Osteocyte (in vitro differentiated cells): ENCODE results near the gene FAM20C. TPM values are rescaled to one million over a fixed set of nuclear protein-coding genes. Genes with fewer than 3 reads are reported as not detected.

Source experiments
- DNase-seq: peaks from one replicate; pipeline ENCODE4 v3.0.0; 2021; ENCODE audit warnings: mixed read lengths; ENCODE audit not compliant: unreplicated experiment; ENCODE audit errors: extremely low spot score
- H3K27ac Mint-ChIP-seq: one replicate; pipeline ENCODE4 v1.8.0; 2021; ENCODE audit warnings: mild to moderate bottlenecking, mixed read lengths; ENCODE audit not compliant: unreplicated experiment
- H3K27me3 Mint-ChIP-seq: one replicate; pipeline ENCODE4 v1.8.0; 2021; ENCODE audit warnings: mixed read lengths; ENCODE audit not compliant: unreplicated experiment
- H3K36me3 Mint-ChIP-seq: one replicate; pipeline ENCODE4 v1.8.0; 2021; ENCODE audit warnings: mixed read lengths; ENCODE audit not compliant: unreplicated experiment
- H3K4me1 Mint-ChIP-seq: one replicate; pipeline ENCODE4 v1.8.0; 2021; ENCODE audit warnings: mixed read lengths; ENCODE audit not compliant: unreplicated experiment
- H3K4me3 Mint-ChIP-seq: one replicate; pipeline ENCODE4 v1.8.0; 2021; ENCODE audit warnings: mild to moderate bottlenecking, moderate library complexity, mixed read lengths; ENCODE audit not compliant: unreplicated experiment
- H3K9me3 Mint-ChIP-seq: one replicate; pipeline ENCODE4 v1.8.0; 2021; ENCODE audit warnings: mixed read lengths; ENCODE audit not compliant: unreplicated experiment
- CTCF ChIP-seq: fragments of 200-600 bp; sonication (generic); IDR thresholded peaks from 2 replicates; pipeline ENCODE4 v1.5.0; 2021; ENCODE audit warnings: antibody characterized with exemption, mild to moderate bottlenecking, moderate library complexity
- total RNA-seq: library from RNA; stranded (reverse); gene quantifications from 2 replicates; pipeline ENCODE4 v1.2.1, GENCODE V29; 2021

The FAM20C gene
- total RNA-seq, 1 donor from 2014 or later = 143 TPM

DNA sequence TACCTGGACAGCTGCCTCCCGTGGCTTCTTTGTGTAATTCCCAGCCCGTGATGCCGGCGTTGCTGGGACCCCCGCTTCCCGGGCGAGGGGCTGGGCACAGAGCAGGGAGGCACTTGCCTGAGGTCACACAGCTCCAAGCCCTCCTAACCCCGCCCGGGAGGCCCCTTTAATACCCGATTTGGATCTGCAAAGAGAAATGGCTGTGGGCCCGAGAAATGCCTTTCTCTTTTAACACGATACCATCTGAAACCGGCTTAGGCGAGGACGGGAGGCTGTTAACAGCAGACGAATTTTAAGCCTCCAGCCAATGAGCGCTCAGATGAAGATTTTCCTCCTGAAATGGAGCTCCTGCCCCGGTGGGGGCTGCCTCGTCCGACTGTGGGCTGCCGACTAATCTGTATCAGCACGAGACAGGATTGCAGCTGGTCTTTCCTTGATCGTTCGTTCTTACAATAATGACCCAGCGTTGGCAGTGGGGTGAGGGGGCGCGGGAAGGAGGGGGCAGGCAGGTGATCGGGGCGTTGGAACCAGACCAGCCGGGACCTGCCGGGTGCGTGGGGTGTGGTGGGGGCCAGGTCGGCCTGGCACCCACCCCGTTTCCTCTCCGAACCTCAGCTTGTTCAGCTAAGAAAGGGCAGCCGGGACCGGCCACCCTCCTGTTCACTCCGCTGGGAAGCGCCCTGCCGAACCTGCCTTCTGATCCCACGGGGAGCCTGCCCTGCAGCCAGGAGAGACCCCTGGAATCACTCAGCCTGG lies 61.4 kb downstream of the FAM20C start:
- no peaks in the 10 kb centered on the region for H3K27me3 Mint-ChIP-seq
- no peaks in the 10 kb centered on the region for H3K9me3 Mint-ChIP-seq
- DNase-seq = no peak
- H3K4me3 Mint-ChIP-seq = no peak overlapping the region
- H3K4me1 Mint-ChIP-seq = peaks cover 1% of the 10 kb centered on the region
- no peak for TF ChIP-seq CTCF
- no peak overlapping the region for H3K27ac Mint-ChIP-seq
- peaks cover 50% of the 10 kb centered on the region for H3K36me3 Mint-ChIP-seq

GRCh38 chr7:254337-255037 lies 62.1 kb downstream of the FAM20C start:
- H3K4me3 Mint-ChIP-seq = no peak overlapping the region
- no peaks in the 10 kb centered on the region for H3K4me1 Mint-ChIP-seq
- H3K9me3 Mint-ChIP-seq = no peaks in the 10 kb centered on the region
- no peak for DNase-seq
- TF ChIP-seq CTCF = no peak
- H3K36me3 Mint-ChIP-seq = peaks cover 49% of the 10 kb centered on the region
- no peaks in the 10 kb centered on the region for H3K27me3 Mint-ChIP-seq
- no peak overlapping the region for H3K27ac Mint-ChIP-seq

DNA sequence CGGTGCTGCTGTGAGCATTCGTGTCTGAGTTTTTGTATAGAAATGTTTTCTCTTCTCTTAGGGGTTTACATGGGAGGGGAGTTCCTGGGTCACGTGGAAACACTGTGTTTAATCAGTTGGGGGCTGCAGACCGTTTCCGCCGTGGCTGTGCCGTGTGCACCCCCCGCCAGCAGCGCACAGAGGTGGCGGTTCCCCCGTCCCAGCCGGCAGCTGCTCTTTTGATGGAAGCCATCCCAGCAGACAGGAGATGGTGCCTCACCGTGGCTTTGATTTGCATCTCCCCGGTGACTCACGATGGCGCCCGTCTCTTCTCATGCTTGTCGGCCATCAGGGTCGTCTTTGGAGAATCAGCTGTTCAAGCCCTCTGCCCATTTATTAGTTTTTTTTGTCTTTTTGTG lies 62.7 kb downstream of the FAM20C start:
- Mint-ChIP-seq H3K27ac (no peak overlapping the region), H3K36me3 (peaks cover 50% of the 10 kb centered on the region), H3K4me3 (no peak overlapping the region), H3K27me3 (no peaks in the 10 kb centered on the region), H3K9me3 (no peaks in the 10 kb centered on the region), H3K4me1 (no peaks in the 10 kb centered on the region)
- no peak for TF ChIP-seq CTCF
- DNase-seq = no peak

DNA sequence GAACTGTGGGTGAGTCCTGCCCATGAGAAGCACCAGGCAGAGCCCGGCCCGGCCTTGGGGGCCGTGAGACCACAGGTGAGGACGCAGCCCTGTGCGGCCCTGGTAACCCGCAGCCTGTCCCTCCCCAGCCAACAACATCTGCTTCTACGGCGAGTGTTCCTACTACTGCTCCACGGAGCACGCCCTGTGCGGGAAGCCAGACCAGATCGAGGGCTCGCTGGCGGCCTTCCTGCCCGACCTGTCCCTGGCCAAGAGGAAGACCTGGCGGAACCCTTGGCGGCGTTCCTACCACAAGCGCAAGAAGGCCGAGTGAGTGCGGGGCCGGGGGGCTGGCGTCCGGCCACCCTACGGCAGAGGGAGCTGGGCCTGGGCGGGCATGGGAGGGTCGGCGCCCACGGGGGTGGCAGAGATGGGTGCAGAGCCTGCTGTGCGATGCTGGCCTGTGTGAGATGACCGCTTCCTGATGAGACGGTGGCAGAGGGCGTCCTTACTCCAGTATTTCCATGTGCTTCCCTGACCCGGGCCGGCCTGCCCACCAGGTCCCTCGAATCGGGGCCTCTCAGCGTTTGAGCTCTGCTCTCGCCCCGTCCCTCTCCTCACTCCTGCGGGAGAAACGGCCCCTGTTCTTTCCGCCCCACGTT lies 63.5 kb downstream of the FAM20C start:
- H3K9me3 Mint-ChIP-seq = no peaks in the 10 kb centered on the region
- DNase-seq = no peak
- TF ChIP-seq CTCF = no peak
- peaks cover 51% of the 10 kb centered on the region for H3K36me3 Mint-ChIP-seq
- no peaks in the 10 kb centered on the region for H3K4me1 Mint-ChIP-seq
- H3K27ac Mint-ChIP-seq = no peak overlapping the region
- no peaks in the 10 kb centered on the region for H3K27me3 Mint-ChIP-seq
- H3K4me3 Mint-ChIP-seq = no peak overlapping the region

GRCh38 chr7:256461-256940 lies 64.1 kb downstream of the FAM20C start:
- Mint-ChIP-seq H3K4me1 (no peaks in the 10 kb centered on the region), H3K27ac (no peak overlapping the region), H3K9me3 (no peaks in the 10 kb centered on the region), H3K36me3 (peaks cover 56% of the 10 kb centered on the region), H3K4me3 (no peak overlapping the region), H3K27me3 (no peaks in the 10 kb centered on the region)
- DNase-seq = no peak
- TF ChIP-seq CTCF = no peak
